VCaP (cell line): ENCODE data around the gene GOLGA8M.
"Not testable (repeated sequence)": the region's sequence is repeated elsewhere in the genome, so short reads cannot be mapped to it uniquely, and the experiment has no call there.

Experiments
- H3K27ac ChIP-seq: fragments of 450-650 bp; 2 replicates; pipeline ENCODE4 v1.5.1; 2017
- CTCF ChIP-seq: fragments of 450-650 bp; conservative IDR thresholded peaks from 2 replicates; pipeline ENCODE4 v1.5.1; 2017; ENCODE audit warnings: mild to moderate bottlenecking, moderate library complexity

Gene GOLGA8M

GRCh38 chr15:28712270-28712669, at the start of gene GOLGA8M:
TSS of gene GOLGA8M (minus strand) at chr15:28712421. CDS start at chr15:28712323, 98 bp downstream.
- H3K27ac ChIP-seq = not testable (repeated sequence)

GRCh38 chr15:28742890-28743289, 30.7 kb upstream of the GOLGA8M start:
- not testable (repeated sequence) for H3K27ac ChIP-seq

GRCh38 chr15:28738590-28739292, 26.5 kb upstream of the GOLGA8M start:
- H3K27ac ChIP-seq = not testable (repeated sequence)

- peak overlapping the region; percentile 55 for H3K27ac ChIP-seq
These were observed 26.0 kb upstream of the GOLGA8M start for GRCh38 chr15:28738200-28738561.

- peak overlapping the region; percentile 55 for H3K27ac ChIP-seq
These were observed 25.4 kb upstream of the GOLGA8M start for GRCh38 chr15:28737521-28738199.

GRCh38 chr15:28728061-28728460, 15.8 kb upstream of the GOLGA8M start:
- peak; percentile 59 for TF ChIP-seq CTCF

GRCh38 chr15:28727026-28727425, 14.8 kb upstream of the GOLGA8M start:
- not testable (repeated sequence) for H3K27ac ChIP-seq

More at GRCh38 chr15:28728061-28728460, 15.8 kb upstream of the GOLGA8M start:
- not testable (repeated sequence) for H3K27ac ChIP-seq

GRCh38 chr15:28726102-28726501, 13.9 kb upstream of the GOLGA8M start:
- no peak for TF ChIP-seq CTCF
- no peak overlapping the region for H3K27ac ChIP-seq

- no peak for TF ChIP-seq CTCF
- no peak overlapping the region for H3K27ac ChIP-seq
These were observed 13.3 kb upstream of the GOLGA8M start for GRCh38 chr15:28725556-28725955.

- H3K27ac ChIP-seq = not testable (repeated sequence)
These were observed 11.8 kb upstream of the GOLGA8M start for GRCh38 chr15:28723986-28724385.

- H3K27ac ChIP-seq = not testable (repeated sequence)
These were observed 7.4 kb upstream of the GOLGA8M start for GRCh38 chr15:28719626-28720025.

GRCh38 chr15:28718576-28718975, 6.4 kb upstream of the GOLGA8M start:
- not testable (repeated sequence) for H3K27ac ChIP-seq

- not testable (repeated sequence) for H3K27ac ChIP-seq
These were observed 2.0 kb upstream of the GOLGA8M start for GRCh38 chr15:28714176-28714575.

- not testable (repeated sequence) for H3K27ac ChIP-seq
These were observed 8.3 kb downstream of the GOLGA8M start for GRCh38 chr15:28703927-28704326.

- H3K27ac ChIP-seq = not testable (repeated sequence)
These were observed 9.8 kb downstream of the GOLGA8M start for GRCh38 chr15:28702427-28702826.

- H3K27ac ChIP-seq = not testable (repeated sequence)
These were observed 18.0 kb downstream of the GOLGA8M start for GRCh38 chr15:28694006-28694751.

- not testable (repeated sequence) for H3K27ac ChIP-seq
These were observed 19.2 kb downstream of the GOLGA8M start for GRCh38 chr15:28693021-28693420.

- H3K27ac ChIP-seq = not testable (repeated sequence)
These were observed 38.7 kb downstream of the GOLGA8M start for GRCh38 chr15:28673533-28673932.
